HG02973 (cell line): Measurements from ENCODE around the gene PIK3R1.

Experiments used
- ATAC-seq: cut with Tn5 transposase; IDR thresholded peaks from one replicate; pipeline ENCODE4 v1.9.1; 2021; ENCODE audit warnings: moderate library complexity; ENCODE audit not compliant: unreplicated experiment

Gene PIK3R1

GRCh38 chr5:68347536-68347935 lies 132.0 kb downstream of the PIK3R1 start:
- no peak for ATAC-seq

GRCh38 chr5:68348447-68349222 lies 133.1 kb downstream of the PIK3R1 start:
- ATAC-seq: no peak

- no peak for ATAC-seq
Observed at GRCh38 chr5:68350176-68350575, 134.6 kb downstream of the PIK3R1 start.
